Measurements from ENCODE around the gene SPI1.

- TF ChIP-seq, protein P1, sequence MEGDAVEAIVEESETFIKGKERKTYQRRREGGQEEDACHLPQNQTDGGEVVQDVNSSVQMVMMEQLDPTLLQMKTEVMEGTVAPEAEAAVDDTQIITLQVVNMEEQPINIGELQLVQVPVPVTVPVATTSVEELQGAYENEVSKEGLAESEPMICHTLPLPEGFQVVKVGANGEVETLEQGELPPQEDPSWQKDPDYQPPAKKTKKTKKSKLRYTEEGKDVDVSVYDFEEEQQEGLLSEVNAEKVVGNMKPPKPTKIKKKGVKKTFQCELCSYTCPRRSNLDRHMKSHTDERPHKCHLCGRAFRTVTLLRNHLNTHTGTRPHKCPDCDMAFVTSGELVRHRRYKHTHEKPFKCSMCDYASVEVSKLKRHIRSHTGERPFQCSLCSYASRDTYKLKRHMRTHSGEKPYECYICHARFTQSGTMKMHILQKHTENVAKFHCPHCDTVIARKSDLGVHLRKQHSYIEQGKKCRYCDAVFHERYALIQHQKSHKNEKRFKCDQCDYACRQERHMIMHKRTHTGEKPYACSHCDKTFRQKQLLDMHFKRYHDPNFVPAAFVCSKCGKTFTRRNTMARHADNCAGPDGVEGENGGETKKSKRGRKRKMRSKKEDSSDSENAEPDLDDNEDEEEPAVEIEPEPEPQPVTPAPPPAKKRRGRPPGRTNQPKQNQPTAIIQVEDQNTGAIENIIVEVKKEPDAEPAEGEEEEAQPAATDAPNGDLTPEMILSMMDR (IDR thresholded peaks at IDR 0.05; ENCODE audit: poor library complexity) = no peak
- no peak for TF ChIP-seq EZH2 (IDR thresholded peaks at IDR 0.05; ENCODE audit: borderline replicate concordance)
These were observed 51.3 kb downstream of the SPI1 start for GRCh38 chr11:47327025-47327424.
